ENCODE results near the gene MYL12A. TPM values are rescaled to one million over a fixed set of nuclear protein-coding genes. Genes with fewer than 3 reads are reported as not detected.

MYL12A gene
- total RNA-seq, 1 donor from 2014 or later = 992 TPM

DNA sequence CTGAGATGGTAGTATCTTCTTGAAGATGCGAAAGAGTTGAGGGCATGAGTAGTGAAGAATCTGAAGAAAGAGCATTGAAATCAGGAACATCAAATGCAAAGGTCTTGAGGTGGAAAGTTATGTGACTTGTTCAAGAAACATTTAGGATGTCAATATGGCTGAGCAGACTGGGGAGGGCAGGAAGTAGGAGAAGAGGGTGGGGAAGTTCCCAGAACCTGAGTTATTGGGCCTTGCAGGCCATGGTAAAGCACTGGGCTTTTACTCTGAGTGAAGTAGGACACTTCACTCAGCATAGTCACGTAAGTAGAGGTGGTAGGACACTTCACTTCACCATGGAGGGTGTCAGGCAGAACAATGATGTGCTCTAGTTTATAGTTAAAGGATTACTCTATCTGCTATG lies 11.8 kb upstream of the MYL12A start:
- H3K4me3 ChIP-seq (ENCODE audit: low read depth, low read length) = no peak overlapping the region
- no peak for DNase-seq (ENCODE audit: low read depth)
- TF ChIP-seq, protein P1, sequence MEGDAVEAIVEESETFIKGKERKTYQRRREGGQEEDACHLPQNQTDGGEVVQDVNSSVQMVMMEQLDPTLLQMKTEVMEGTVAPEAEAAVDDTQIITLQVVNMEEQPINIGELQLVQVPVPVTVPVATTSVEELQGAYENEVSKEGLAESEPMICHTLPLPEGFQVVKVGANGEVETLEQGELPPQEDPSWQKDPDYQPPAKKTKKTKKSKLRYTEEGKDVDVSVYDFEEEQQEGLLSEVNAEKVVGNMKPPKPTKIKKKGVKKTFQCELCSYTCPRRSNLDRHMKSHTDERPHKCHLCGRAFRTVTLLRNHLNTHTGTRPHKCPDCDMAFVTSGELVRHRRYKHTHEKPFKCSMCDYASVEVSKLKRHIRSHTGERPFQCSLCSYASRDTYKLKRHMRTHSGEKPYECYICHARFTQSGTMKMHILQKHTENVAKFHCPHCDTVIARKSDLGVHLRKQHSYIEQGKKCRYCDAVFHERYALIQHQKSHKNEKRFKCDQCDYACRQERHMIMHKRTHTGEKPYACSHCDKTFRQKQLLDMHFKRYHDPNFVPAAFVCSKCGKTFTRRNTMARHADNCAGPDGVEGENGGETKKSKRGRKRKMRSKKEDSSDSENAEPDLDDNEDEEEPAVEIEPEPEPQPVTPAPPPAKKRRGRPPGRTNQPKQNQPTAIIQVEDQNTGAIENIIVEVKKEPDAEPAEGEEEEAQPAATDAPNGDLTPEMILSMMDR (conservative IDR thresholded peaks at IDR 0.05; ENCODE audit: low read depth, low read length) = no peak

DNA sequence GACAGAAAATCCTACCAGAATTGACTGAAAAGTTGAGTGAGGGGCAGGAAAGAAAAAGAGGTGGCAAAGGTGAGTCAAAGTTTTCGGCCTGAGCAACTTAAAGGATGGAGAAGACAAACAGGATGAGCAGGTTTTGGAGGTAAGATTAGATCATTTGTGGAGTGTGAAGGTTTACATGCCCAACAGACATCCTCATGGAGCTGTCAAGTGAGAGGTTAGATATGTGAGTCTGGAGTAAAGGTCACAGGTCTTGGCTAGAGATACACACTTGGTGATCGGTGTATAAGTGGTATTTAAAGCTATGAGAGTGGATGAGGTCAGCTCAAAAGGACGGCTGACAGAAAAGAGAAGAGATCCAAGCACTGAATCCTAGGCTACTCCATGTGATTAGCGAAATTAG lies 11.1 kb upstream of the MYL12A start:
- DNase-seq (ENCODE audit: low read depth) = no peak
- H3K4me3 ChIP-seq (ENCODE audit: low read depth, low read length) = no peak overlapping the region
- TF ChIP-seq, protein P1 (conservative IDR thresholded peaks at IDR 0.05; ENCODE audit: low read depth, low read length) = no peak

DNA sequence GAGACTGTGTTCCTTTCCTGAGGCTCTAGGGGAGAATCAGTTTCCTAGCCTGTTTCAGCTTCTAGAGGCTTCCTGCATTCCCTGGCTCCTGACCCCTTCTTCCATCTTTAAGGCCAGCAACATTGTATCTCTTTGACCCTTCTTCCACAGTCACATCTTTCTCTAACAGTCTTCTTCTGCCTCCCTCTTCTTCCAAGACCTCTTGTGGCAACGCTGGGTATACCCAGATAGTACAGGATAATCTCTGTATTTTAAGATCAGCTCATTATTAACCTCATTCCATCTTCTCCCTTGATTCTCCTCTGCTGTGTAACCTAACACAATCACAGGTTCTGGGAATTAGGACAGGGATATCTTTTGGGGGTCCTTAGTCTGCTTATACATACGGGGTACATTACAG lies 8.9 kb upstream of the MYL12A start:
- DNase-seq (ENCODE audit: low read depth) = no peak
- no peak overlapping the region for H3K4me3 ChIP-seq (ENCODE audit: low read depth, low read length)
- TF ChIP-seq, protein P1 (conservative IDR thresholded peaks at IDR 0.05; ENCODE audit: low read depth, low read length) = peak; percentile 32

DNA sequence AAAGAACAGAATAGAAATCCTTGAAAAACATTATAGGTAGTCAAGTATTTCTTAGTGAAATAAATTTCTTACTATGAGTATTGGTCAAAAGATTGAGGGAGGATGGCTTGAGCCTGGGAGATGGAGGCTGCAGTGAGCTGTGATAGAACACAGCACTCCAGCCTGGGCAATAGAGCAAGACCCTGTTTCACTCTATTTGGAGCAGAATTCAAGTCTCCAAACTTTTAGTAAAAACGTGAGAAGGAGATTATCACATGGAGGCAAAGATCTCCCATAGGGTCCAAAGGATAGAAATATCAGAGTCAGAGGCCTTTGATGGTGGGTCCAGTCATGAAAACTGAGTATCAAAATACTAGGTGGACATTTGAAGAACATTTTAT lies 2.4 kb upstream of the MYL12A start:
- TF ChIP-seq, protein P1 (conservative IDR thresholded peaks at IDR 0.05; ENCODE audit: low read depth, low read length) = no peak

DNA sequence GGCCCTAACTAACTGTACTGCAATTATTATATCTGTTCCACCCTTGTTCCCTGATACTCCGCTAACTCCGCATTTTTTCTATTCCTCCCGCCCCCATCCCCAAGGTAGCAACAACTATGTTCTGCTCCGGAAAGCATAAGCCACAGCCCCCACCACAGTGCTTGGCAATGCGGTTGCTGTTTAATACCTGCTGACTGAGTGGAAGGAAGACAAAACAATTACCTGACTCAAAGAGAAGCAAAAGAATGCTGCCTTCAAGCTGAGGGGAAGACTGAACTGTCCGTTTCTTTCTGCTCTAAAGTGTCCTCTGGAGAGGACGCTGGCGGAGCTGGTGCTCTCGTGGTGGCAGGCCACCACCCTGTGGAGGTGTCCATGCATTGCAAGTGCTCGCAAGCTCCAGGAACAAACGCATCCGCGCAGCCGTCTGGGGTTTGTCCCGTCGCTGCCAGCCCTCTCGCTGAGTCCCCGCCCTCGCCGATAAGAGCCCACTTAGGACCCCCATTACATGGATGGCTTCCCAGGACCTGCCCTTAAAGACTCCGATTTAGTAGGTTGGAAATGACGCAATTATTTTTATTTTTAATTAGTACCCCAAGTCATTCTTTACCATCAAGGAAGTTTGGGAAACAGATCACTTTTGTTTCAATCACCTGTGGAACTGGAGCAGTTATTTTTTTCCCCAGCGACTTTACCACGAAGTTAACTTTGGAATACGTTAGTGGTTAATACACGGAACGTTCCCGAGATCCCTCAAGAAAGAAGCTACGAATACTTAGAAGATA lies 1.6 kb upstream of the MYL12A start:
- DNase-seq (ENCODE audit: low read depth) = no peak
- peak overlapping the region; percentile 92 for H3K4me3 ChIP-seq (ENCODE audit: low read depth, low read length)
- TF ChIP-seq, protein P1 (conservative IDR thresholded peaks at IDR 0.05; ENCODE audit: low read depth, low read length) = peak; percentile 92

More for the DNA sequence above, 2.4 kb upstream of the MYL12A start:
- no peak for DNase-seq (ENCODE audit: low read depth)
- H3K4me3 ChIP-seq (ENCODE audit: low read depth, low read length) = peak overlapping the region; percentile 92

DNA sequence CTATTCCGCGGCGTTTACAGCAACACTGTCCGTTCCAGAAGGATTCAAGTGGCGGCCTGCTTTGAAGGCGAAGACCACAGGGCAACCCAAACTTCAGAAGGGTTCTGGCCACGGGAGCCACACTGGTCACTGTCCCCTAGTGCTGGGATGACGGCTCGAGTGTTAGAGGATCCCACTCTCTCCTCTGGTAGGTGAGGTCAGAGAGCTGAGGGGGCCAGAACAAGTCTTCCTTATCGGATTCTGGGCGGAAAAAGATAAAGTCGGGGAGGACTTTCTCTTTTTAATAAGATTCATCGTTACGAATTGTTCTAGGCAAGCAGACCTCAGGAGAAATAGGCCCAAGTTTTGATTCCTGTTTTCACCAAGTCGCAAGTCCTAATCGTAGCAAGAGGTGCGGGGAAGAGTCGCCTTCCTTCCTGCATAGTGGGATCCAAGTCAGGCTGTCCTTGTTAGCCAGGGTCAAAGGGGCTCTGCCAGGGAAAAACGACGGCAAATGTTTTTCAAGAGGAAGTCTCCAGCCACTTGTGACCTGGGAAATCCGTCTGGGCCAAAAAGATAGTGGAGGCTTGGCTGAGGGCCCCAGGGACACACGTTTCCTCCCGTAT lies 864 bp upstream of the MYL12A start:
- TF ChIP-seq, protein P1 (conservative IDR thresholded peaks at IDR 0.05; ENCODE audit: low read depth, low read length) = no peak
- DNase-seq (ENCODE audit: low read depth) = no peak

More for the DNA sequence above, 864 bp upstream of the MYL12A start:
- H3K4me3 ChIP-seq (ENCODE audit: low read depth, low read length) = peak overlapping the region; percentile 92

All from epithelial cell of proximal tubule (primary cell).